8988T (cell line): ENCODE results near the gene KNDC1.
"Not testable (repeated sequence)": the region's sequence is repeated elsewhere in the genome, so short reads cannot be mapped to it uniquely, and the experiment has no call there.

Experiments
- DNase-seq: peaks from one replicate; pipeline ENCODE4 v3.0.0; 2011

The KNDC1 gene

GRCh38 chr10:133159950-133160825 is at the start of gene KNDC1:
TSS of gene KNDC1 (plus strand) at chr10:133160219. CDS start at chr10:133160468, 249 bp downstream.
- DNase-seq = peak; percentile 96

DNA sequence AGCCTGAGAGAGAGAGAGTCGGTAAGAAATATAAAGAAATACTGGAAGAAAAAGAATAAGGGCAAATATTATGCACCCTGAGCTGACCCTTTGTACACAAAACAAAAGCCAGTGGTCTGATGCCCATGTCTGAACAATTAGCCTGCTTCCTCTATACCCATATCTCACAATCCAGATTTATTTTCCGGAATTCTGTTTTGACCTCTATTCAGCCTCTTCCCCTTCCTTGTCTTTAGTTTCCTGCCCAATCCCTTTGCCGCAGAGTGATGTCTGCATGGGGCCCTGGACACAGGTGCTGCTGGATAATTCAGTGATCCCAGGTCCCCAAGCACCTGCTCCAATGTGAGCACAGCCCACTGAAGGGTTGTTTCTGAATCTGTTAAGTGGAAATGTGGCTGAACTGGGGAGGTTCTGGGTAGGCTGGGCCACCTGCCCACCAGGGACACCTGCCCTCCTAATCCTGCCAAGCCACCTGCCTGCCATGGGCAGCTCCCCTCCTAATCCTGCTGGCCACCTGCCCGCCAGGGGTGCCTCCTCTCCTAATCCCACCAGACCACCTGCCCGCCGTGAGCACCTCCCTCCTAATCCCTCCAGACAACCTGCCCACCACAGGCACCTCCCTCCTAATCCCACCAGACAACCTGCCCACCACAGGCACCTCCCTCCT is 49.3 kb upstream of the KNDC1 start:
- DNase-seq = no peak

DNA sequence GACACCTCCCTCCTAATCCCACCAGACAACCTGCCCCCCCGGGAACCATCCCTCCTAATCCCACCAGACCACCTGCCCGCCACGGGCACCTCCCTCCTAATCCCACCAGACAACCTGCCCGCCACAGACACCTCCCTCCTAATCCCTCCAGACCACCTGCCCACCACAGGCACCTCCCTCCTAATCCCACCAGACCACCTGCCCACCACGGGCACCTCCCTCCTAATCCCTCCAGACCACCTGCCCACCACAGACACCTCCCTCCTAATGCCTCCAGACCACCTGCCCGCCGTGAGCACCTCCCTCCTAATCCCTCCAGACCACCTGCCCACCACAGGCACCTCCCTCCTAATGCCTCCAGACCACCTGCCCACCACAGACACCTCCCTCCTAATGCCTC is 48.4 kb upstream of the KNDC1 start:
- not testable (repeated sequence) for DNase-seq

- no peak for DNase-seq
Measured at GRCh38 chr10:133113146-133113830, 46.7 kb upstream of the KNDC1 start.

DNA sequence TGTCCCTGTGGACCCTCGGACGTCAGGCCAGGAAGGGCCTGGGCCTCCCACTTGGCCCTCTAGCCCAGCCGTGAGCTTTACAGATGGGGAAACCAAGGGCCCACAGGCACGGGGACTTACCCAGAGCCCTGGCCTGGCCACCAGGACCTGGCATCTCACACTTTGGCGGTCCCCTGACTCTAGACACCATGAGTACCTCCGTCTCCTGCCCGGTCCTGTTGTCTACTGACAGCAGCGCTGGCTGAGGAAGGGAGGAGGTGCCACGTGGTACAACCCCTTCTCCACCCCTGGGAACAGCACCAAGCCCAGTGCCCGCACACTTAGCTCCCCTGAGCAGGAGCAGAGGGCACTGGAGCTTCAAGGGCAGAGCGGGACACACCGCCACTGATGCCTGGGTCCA is 46.2 kb upstream of the KNDC1 start:
- DNase-seq = no peak

- DNase-seq = no peak
Measured at GRCh38 chr10:133114251-133114650, 45.8 kb upstream of the KNDC1 start.

DNA sequence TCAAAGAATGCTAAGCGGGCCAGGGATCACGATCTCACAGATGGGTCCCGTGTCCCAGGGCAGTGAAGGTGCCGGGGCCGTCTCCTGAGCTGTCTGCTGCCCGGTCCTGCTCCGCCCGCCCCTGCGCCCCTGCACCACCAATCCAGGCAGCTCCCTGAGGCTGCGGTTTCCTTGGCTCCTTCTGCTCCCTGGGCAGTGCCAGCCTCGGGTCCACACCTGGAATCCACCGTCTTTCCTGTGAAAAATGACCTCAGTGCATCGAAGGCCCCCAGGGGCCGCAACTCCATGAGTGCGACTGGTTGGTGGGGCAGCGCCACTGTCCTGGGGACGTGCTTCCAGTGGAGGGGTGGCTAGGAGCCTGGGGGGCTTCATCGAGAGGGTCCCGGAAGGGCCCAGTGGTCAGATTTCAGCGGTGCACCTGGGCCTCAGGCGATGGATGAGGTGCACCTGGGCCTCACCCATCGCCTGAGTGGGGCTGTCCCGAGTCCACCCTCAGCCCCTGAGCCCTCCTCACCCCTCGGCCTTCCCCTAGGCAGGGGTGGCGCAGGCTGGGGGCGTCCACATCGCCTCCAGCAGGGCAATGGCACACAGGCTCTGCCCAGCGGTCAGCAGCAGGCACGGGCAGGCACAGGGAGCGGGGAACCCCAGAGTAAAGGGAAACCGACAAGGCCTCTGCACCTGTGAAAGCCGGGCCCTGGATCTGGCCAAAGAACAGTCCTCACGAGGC is 45.1 kb upstream of the KNDC1 start:
- no peak for DNase-seq

- DNase-seq = no peak
Measured at GRCh38 chr10:133115453-133115842, 44.6 kb upstream of the KNDC1 start.

GRCh38 chr10:133115976-133116375 is 44.0 kb upstream of the KNDC1 start:
- no peak for DNase-seq

- DNase-seq = no peak
Measured at GRCh38 chr10:133116455-133116854, 43.6 kb upstream of the KNDC1 start.

GRCh38 chr10:133117036-133117687 is 42.9 kb upstream of the KNDC1 start:
- DNase-seq = no peak

- no peak for DNase-seq
Measured at GRCh38 chr10:133117688-133118071, 42.3 kb upstream of the KNDC1 start.

DNA sequence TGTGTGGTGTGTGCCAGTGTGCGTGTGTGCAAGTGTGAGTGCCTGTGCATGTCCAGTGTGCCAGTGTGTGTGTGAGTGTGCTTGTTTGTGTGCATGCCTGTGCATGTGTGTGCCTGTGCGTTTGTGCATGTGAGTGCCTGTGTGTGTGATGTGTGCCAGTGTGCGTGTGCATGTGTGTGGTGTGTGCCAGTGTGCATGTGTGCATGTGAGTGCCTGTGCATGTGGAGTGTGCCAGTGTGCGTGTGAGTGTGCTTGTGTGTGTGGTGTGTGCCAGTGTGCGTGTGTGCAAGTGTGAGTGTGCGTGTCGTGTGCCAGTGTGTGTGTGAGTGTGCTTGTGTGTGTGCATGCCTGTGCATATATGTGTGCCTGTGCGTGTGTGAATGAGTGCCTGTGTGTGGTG is 38.5 kb upstream of the KNDC1 start:
- no peak for DNase-seq

DNA sequence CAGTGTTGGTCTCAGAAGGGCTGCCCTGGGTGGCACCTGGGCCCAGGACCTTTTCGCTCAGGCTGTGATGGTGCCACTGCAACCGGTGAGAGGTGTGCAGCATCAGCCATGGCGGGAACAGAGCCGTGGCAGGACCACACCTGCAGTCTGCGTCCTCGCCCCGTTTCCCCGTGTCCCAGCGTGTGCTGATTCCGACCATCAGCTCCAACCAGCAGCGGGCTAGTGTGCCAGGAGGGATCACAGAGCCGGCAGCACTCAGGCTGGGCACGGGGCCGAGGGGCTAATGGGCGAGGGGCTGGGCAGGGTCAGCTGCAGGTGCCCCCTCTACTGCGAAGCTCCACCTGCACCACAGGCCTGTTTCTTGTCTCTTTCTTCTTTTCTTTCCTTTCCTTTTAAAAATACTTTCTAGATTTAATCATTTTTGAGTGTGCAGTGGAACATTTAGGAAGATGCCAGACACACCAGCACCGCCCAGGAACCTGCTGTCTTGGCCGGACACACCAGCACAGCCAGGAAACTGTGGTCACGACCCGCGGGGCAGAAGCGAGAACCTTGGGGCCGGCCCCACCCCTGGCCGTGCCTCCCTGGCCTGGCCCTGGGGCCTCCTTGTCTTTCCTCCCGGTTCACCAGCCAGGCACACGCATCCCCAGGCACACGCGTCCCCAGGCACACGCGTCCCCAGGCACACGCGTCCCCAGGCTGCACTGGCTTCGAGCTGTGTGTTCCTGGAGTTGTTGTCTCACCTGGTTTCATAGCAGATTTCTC is 37.7 kb upstream of the KNDC1 start:
- no peak for DNase-seq

DNA sequence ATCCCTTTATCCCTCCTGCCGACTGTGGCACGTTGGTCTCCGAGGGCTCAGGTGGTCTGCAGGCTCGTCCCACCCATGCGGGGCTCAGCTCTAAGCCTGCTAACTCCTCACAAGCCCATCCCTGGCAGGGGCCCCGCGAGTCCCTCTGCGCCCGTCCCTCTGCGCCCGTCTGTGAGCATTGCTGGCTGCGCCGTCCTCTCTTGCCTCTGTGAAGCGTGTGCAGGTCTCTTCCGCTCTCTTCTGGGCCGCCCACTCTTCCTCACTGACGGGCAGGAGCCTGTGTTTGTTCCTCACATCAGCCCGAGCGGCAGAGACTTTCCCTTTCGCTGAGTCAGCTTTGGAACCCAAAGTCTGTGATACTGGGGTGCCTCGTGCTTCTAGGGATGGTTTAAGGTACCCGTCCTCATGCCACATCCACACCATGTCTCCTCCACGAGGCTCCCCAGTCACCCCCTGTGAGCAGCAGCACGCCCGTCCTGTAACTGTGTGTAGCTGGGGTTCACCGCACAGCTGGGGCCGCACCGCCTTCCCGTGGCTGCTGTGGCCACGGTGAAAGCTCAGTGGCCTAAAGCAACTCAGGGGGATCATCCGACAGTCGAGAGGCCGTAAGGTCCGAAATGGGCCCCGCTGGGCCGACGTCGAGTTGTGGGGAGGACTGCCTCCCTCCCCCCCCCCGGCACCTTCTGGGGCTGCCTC is 36.8 kb upstream of the KNDC1 start:
- DNase-seq = no peak

GRCh38 chr10:133123746-133124356 is 36.2 kb upstream of the KNDC1 start:
- no peak for DNase-seq

GRCh38 chr10:133124357-133125211 is 35.4 kb upstream of the KNDC1 start:
- peak; percentile 95 for DNase-seq

GRCh38 chr10:133125901-133126300 is 34.1 kb upstream of the KNDC1 start:
- no peak for DNase-seq

DNA sequence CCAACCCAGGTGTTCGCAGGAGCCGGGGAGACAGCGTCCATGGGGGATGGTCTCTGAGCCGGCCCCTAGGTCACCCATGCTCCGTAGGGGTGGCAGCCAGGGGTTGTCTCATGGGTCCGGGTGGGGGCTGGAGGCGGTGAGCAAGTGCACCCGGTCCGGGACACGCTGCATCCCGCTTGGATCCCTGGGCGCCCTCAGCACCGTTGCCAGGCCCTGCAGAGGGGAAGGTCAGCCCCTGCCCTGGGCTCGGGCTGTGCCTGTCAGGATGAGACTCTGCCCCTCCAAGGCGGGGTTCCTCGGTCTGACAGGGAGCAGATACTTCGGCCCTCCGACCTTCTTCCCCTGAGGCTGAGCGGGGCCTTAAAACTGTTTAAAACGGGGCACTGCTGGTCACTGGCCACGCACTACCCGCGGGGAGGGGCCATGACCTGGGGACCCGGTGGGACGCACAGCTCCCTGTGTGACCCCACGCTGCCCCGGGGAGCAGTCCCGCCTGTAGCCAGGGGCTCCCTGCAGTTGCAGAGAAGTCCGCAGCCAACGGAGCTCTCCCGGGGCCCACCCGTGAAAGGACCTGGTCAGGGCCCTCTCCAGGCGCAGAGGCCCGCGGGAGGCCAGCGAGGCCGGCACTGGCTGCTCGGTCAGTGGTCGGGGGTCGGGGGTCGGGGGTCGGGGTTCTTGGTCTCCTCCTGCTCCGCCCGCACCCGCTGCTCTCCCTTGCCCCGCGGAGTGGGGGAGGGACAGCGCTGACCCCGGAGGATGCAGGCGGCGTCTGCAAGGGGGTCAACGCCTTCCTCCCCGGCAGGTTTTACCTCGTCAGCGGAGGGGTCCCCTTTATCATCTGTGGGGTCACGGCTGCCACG is 33.4 kb upstream of the KNDC1 start:
- DNase-seq = no peak
